BJ (cell line): ENCODE measurements around the gene DRC7. TPM values are rescaled to one million over a fixed set of nuclear protein-coding genes. Genes with fewer than 3 reads are reported as not detected.

Experiments used
- CTCF ChIA-PET: fragments of 350-600 bp; formaldehyde crosslinking; extraction: SDS; loops from one replicate; lab custom pipeline; 2021; ENCODE audit warnings: antibody characterized with exemption, inconsistent platforms; lab: Yijun Ruan, JAX
- POLR2A ChIA-PET: fragments of 300-600 bp; sonication (Branson Sonifier 250); formaldehyde crosslinking; extraction: SDS; loops from one replicate; lab custom pipeline; 2021; ENCODE audit warnings: antibody characterized with exemption; lab: Charles Lee
- DNase-seq: peaks from one replicate; pipeline ENCODE4 v3.0.0-alpha.2; 2011; ENCODE audit warnings: low read depth
- H3K27me3 ChIP-seq: 2 replicates; pipeline ENCODE4 v1.6.0; 2011; ENCODE audit warnings: low read length; ENCODE audit not compliant: control insufficient read depth, insufficient read depth
- H3K36me3 ChIP-seq: 2 replicates; pipeline ENCODE4 v1.5.1; 2011; ENCODE audit warnings: low read length; ENCODE audit not compliant: control insufficient read depth, insufficient read depth
- H3K4me3 ChIP-seq: 2 replicates; pipeline ENCODE4 v1.5.1; 2011; ENCODE audit warnings: low read depth, mild to moderate bottlenecking, control low read depth, low read length
- polyA plus RNA-seq: library from polyadenylated mRNA; depleted of rRNA; stranded (reverse); fragments of >200 nt; gene quantifications from 2 replicates; pipeline ENCODE4 v1.2.3, GENCODE V29; 2011
- TF ChIP-seq, protein P1 (sequence below): IDR thresholded peaks from 2 replicates; pipeline ENCODE4 v1.5.1; 2011; ENCODE audit warnings: low read depth, mild to moderate bottlenecking, control low read depth, inconsistent platforms, low read length, moderate library complexity; ENCODE audit not compliant: insufficient read depth

Gene DRC7
- polyA plus RNA-seq, 1 experiment: not detected

- peaks cover 42% of the 10 kb centered on the region for H3K36me3 ChIP-seq
- ChIA-PET POLR2A (no interaction called here), CTCF (interaction anchor here (0.7 to 3.2 kb wide), 26 partner anchors 9 to 244 kb away, joined by 3 to 32 read pairs (median 4); partner anchors contain the start of gene KATNB1)
- H3K27me3 ChIP-seq: no peaks in the 10 kb centered on the region
- no peak overlapping the region for H3K4me3 ChIP-seq
- no peak for DNase-seq
- TF ChIP-seq, protein P1, sequence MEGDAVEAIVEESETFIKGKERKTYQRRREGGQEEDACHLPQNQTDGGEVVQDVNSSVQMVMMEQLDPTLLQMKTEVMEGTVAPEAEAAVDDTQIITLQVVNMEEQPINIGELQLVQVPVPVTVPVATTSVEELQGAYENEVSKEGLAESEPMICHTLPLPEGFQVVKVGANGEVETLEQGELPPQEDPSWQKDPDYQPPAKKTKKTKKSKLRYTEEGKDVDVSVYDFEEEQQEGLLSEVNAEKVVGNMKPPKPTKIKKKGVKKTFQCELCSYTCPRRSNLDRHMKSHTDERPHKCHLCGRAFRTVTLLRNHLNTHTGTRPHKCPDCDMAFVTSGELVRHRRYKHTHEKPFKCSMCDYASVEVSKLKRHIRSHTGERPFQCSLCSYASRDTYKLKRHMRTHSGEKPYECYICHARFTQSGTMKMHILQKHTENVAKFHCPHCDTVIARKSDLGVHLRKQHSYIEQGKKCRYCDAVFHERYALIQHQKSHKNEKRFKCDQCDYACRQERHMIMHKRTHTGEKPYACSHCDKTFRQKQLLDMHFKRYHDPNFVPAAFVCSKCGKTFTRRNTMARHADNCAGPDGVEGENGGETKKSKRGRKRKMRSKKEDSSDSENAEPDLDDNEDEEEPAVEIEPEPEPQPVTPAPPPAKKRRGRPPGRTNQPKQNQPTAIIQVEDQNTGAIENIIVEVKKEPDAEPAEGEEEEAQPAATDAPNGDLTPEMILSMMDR: peak; percentile 99
Observed at GRCh38 chr16:57757326-57757786, 62.8 kb downstream of the DRC7 start.

DNA sequence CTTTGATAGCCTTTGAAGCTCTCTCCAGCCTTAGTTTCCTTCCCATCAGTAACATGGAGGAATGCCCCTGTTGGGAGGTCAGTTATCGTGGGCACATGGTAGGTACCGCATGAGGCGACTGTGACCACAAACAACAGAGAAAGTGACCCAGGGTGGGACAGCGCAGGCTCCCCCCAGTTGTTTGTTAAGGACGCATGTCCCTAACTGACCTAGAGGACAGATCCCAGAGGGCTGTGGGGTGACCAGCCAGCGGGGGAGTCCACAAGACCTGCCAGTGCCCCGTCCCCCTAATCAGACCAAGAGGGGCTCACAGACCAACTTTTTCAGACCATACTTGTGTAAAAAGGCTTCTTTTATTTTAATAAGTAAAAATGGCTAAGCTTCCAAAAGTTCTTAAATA lies 63.3 kb downstream of the DRC7 start:
- peaks cover 40% of the 10 kb centered on the region for H3K36me3 ChIP-seq
- H3K27me3 ChIP-seq: no peaks in the 10 kb centered on the region
- POLR2A ChIA-PET: no interaction called here
- no peak for DNase-seq
- TF ChIP-seq, protein P1: no peak
- no peak overlapping the region for H3K4me3 ChIP-seq
- CTCF ChIA-PET: interaction anchor here (0.7 to 3.2 kb wide), 17 partner anchors 10 to 244 kb away, joined by 3 to 32 read pairs (median 7); no protein-coding TSS in a partner anchor

DNA sequence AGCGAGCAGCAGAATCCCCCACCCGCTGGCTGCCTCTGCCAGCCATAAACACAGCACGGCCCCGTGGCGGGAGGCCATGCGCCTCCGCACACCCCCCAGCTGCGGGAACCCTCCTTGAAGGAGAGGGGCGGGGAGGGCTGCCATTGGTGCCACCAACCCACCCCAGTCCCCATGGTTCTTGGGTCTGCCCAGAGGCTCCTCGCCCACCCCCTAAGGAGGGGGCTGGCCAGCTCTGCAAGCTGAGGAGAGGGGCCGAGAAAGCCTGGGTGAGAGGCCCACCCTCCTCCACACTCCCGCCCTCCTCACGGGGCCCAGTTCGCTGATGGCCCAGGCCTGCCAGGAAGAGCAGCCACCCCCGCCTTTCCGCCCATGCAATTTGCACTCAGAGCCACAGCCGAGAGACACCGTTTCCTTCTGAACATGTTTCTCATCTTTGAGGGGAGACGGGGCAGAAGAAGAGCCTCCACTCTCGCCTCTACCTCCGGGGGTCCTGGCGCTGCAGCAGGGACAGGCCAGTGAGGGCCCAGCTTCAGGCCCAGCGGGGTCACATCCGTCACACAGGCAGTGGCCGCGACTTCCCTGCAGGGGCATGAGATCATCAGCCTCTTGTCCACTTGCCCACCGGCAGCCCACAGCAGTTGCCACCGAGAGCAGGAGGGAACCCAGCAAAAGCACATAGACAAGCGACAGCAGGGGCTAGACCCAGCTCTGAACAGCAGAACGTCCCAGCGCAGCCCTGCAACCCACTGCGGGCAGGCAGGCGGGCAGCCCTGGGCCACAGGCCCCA lies 63.9 kb downstream of the DRC7 start:
- no peak overlapping the region for H3K4me3 ChIP-seq
- CTCF ChIA-PET: interaction anchor here (1.1 to 3.2 kb wide), 9 partner anchors 11 to 140 kb away, joined by 4 to 32 read pairs (median 8); no protein-coding TSS in a partner anchor
- POLR2A ChIA-PET: no interaction called here
- H3K36me3 ChIP-seq: peaks cover 46% of the 10 kb centered on the region
- no peak for DNase-seq
- H3K27me3 ChIP-seq: no peaks in the 10 kb centered on the region
- TF ChIP-seq, protein P1: no peak

DNA sequence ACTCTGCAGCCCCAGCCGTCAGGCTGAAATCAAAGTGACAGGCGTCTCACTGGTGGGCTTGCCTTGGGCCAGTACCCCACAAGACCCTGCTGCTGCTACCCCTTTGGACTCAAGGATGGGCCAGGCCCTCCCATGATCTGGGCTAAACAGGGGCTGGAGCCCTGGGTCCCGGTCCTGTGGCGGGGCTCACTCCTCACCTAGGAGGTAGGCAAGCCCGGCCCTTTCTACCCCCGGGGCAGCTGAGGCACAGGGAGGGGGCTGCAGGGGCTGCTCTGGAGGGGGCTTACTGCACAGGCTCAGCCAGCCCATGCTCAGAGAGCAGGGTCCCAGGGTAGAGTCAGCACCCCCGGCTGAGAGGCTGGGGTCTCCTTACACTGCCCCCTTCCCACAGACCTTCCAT lies 64.5 kb downstream of the DRC7 start:
- Histone ChIP-seq H3K27me3 (no peaks in the 10 kb centered on the region), H3K36me3 (peaks cover 47% of the 10 kb centered on the region), H3K4me3 (no peak overlapping the region)
- CTCF ChIA-PET: interaction anchor here (1.7 kb wide), 1 partner anchor 104 kb away, joined by 6 read pairs; no protein-coding TSS in a partner anchor
- TF ChIP-seq, protein P1: no peak
- no peak for DNase-seq
- POLR2A ChIA-PET: no interaction called here
